NOMO-1 (cell line): ENCODE results near the gene NTMT1.

ENCODE experiments used
- DNase-seq, 2 experiments: peaks; one replicate each; lab custom pipeline; 2025; ENCODE audit not compliant: unreplicated experiment in 2 of 2; lab: John Stamatoyannopoulos, UW

Gene NTMT1

DNA sequence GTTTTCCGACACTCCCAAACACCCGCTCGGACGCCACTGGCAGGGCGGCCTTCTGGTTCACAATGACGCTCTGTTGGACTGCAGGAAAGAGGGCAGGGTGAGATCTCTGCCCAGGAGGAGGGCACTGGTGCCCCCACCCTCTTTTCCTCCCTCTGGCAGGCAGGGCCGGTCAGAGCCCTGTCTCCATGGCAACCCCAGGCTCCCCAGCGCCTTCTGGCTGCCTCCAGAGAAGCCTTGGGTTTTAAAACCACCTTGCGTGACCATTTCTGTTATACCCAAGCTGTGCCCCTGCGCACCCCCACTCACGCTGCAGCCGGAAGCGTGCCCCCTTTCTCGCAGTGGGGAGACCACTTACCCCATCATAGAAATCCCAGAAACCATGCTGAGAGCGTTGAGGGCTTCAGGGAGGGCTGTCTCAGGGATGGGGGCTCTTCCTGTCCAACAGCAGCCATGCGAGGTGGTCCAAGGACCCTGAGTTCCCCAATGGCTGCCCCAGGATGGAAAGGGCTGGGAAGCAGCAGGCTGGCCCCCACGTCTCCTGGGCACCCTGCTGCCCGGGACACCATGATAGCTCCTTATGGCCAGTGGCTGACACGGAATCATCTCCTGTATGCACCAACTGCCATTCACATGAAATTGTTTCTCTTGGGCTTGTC, 12.3 kb upstream of the NTMT1 start:
- no peak for DNase-seq

DNA sequence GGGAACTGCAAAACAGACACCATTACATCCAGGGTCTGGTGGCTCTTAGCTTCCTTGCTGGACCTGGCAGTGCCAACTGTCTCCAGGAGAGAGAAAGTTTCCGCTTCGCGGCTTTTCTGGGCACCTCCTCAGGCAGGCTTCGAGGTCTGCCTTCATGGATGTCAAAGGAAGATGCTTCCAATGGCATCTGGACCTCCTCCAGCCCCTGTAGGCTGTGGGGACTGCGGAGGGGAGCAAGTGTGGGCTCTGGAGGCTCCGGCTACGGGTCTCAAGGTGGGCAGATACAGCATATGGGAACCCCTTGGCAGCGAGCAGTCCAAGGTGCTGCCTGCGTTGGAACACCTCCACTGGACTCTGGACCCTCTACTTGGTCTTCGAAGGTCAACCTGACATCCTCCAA, 11.0 kb upstream of the NTMT1 start:
- no peak for DNase-seq

- DNase-seq = no peak
Measured at GRCh38 chr9:129615407-129616285, 10.3 kb upstream of the NTMT1 start.

DNA sequence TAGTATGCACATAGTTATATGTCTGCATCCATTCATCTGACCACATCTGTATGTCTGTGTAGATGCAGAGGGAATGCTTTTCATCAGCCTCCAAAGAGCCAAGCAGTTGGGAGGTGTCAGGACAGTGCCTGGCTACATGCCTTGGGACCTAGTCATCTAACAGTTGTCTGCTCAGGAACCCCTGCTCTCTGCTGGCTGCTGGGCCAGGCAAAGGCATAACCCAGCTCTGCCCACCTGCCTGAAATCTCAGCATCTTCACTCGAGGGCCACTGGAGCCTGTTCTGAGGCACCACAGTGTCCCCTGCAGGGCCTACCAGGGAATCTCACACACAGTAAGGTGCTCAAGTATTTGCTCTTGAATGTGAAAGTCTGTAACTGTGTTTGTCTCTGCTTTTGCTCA, 8.8 kb upstream of the NTMT1 start:
- DNase-seq = no peak

GRCh38 chr9:129619787-129620668, 5.9 kb upstream of the NTMT1 start:
- peak in 1 of 2 experiments; percentile 14 for DNase-seq

DNA sequence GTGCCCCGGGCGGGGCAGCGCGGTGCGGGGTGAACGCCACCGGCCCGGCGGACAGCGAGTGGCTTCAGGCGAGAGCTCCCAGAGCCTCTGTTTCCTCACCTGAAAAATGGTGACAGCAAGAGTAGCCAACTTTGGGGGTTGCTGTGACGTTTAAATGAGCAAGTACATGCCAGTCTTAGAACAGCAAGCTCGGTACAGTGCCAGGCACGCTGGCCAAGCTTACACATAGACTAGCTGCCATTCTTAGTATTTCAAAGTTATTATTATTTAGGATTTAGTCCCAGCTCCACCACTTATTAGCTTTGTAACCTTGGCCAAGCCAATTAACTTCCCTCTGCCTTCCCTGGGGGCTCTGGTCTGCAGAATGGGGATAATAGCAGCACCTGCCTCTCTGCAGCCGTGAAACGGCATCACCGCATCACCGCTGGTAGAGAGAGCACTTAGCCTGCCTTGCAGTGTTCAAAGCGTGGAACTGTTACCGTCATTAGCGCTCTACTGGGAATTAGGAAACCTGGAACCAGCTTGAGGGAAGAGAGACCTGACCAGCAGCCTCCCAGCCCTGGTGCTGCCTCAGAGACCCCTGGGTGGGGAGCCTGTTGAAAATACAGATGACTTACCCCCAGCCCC, 5.2 kb upstream of the NTMT1 start, which contains the start of gene C9orf50:
C9orf50 (minus strand) TSS at position 433 of the 627 bp plus-strand sequence. CDS start 527 bp downstream, outside the sequence.
- no peak for DNase-seq

- DNase-seq = peak; percentile 54 to 72
Measured at GRCh38 chr9:129623331-129623730, 2.6 kb upstream of the NTMT1 start.

GRCh38 chr9:129624168-129624759, 1.7 kb upstream of the NTMT1 start:
- DNase-seq = peak; percentile 21 to 50

DNA sequence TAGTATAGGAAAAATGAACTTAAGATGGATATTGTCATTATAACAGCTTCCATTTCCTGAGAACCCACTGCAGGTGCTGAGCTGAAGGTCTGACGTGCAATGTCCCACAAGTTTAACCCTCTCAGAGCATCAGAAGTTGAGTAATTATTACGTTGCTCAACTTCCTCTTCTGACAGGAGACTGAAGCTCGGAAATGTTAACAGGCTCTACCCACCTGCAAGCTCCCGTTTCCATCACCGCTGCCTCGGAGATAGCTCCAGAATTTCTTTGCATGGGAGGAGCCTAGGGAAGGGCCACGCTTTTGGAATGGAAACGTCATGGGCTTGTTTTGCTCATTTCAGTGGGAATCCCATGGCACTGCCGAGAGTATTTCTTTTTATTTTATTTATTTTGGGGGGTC, 1.0 kb upstream of the NTMT1 start:
- DNase-seq = peak; percentile 75 to 91

DNA sequence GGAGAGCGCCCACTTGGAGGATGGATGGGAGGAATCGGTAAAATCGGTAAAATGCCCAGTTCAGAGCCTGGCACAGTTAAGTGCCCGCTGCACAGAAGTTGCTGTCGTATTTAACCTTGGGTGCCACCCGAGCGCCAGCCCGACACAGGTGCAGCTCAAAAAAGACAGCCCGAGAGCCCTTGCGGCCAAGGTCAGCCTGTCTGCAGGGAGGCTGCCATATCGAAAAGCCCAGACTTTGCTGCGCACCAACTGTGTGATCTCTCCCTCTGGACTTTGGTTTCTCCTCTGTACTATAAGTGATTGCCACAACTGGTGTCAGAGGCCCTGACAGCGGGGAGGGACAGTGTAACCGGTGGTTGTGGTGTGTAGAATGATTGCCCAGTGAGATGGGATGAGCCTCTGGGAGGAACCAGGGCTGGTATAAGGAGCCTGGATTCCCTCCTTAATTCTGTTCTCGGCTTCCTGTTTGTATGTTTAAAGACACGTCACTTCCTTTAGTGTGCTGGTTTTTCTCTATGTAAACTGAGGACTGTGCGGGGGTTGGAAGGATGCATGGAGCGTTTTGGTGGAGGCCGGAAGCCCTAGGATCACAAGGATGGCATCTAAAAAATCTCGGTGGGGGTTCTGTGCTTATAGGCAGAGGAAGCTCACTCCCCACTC, 792 bp downstream of the NTMT1 start:
- DNase-seq = peak in 1 of 2 experiments; percentile 55

- peak in 1 of 2 experiments; percentile 34 for DNase-seq
Measured at GRCh38 chr9:129627556-129628440, 1.8 kb downstream of the NTMT1 start.

- DNase-seq = no peak
Measured at GRCh38 chr9:129628709-129629108, 2.7 kb downstream of the NTMT1 start.

DNA sequence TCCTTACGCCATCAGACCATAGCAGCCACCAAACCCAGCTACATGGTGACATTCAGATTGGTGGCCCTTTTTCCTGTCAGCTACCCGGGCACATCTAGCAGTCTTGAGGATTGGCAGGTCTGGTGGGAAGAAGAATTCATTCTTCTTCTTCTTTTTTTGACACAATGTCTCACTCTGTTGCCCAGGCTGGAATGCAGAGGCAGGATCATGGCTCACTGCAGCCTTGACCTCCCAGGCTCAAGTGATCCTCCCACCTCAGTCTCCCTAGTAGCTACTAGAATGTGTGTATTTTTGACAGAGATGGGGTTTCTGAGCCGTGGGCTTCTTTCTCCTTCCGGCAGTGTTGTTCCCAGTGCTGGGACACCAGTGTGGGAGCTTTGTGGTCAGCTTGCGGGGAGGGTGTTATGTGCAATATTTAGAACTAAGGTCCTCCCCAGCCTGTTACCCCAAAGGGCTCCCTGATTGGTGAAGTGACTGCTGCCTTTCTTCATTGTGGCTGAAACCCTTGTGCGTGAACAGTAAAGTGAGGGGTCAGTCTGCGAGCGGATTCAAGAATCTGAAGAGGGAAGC, 3.4 kb downstream of the NTMT1 start:
- DNase-seq = no peak

GRCh38 chr9:129630967-129631673, 5.2 kb downstream of the NTMT1 start:
- no peak for DNase-seq

GRCh38 chr9:129631674-129632129, 5.7 kb downstream of the NTMT1 start:
- DNase-seq = no peak

- DNase-seq = no peak
Measured at GRCh38 chr9:129632460-129632859, 6.5 kb downstream of the NTMT1 start.

DNA sequence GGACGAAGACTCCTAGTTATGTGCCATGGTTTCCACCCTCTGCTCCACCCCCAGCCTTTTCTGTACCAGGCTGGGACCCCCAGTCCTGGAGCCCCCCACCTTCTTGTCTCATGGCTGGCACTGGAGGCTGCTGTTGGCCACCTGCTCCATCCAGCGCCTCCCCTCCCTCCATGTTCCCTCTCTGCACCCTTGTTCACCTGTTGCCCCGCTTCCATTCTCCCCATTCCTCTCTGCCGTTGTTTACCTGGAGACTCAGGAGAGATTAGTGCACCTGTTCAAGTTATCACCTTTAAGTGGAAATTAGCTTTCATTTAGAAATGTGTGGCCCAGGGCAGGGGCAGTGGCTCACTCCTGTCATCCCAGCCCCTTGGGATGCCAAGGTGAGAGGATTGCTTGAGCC, 7.2 kb downstream of the NTMT1 start:
- no peak for DNase-seq

GRCh38 chr9:129633848-129634247, 7.9 kb downstream of the NTMT1 start:
- no peak for DNase-seq
